Panc1 (cell line): ENCODE data around the gene SEC11A.

Experiments used
- CTCF ChIP-seq: fragments of 450-650 bp; IDR thresholded peaks from 2 replicates; pipeline ENCODE4 v1.5.1; 2017; ENCODE audit warnings: mild to moderate bottlenecking
- POLR2AphosphoS5 ChIP-seq: IDR thresholded peaks from 2 replicates; pipeline ENCODE4 v1.6.1; 2012; ENCODE audit warnings: mild to moderate bottlenecking, low read depth, low read length, moderate library complexity
- TCF7L2 ChIP-seq: IDR thresholded peaks from 2 replicates; pipeline ENCODE4 v1.6.1; 2011; ENCODE audit warnings: mild to moderate bottlenecking, low read depth, low read length, inconsistent platforms

GRCh38 chr15:84734794-84735479 is 19.0 kb upstream of the SEC11A start:
- TF ChIP-seq CTCF (no peak), TCF7L2 (0 out of 2 replicates have a peak, but pooled peaks have one; percentile 36), POLR2AphosphoS5 (no peak)
